HepG2 (cell line): ENCODE data around the gene MAGT1. TPM values are rescaled to one million over a fixed set of nuclear protein-coding genes. Genes with fewer than 3 reads are reported as not detected.

Source experiments
- ETV6 ChIP-seq: sonication (generic); formaldehyde crosslinking; conservative IDR thresholded peaks from 2 replicates; pipeline ENCODE4 v1.4.0; 2020; ENCODE audit warnings: missing genetic modification reagents
- HOXA3 ChIP-seq: sonication (generic); formaldehyde crosslinking; IDR thresholded peaks from 2 replicates; pipeline ENCODE4 v1.5.0; 2020; ENCODE audit warnings: missing genetic modification reagents
- IRF9 ChIP-seq: sonication (generic); formaldehyde crosslinking; IDR thresholded peaks from 2 replicates; pipeline ENCODE4 v1.8.0; 2022; ENCODE audit warnings: missing genetic modification reagents, mild to moderate bottlenecking, borderline replicate concordance
- KDM4B ChIP-seq: sonication (generic); formaldehyde crosslinking; IDR thresholded peaks from 2 replicates; pipeline ENCODE4 v1.4.0; 2020; ENCODE audit warnings: missing genetic modification reagents
- MXD3 ChIP-seq: IDR thresholded peaks from 2 replicates; pipeline ENCODE4 v1.6.1; 2016; ENCODE audit warnings: mild to moderate bottlenecking, missing biosample characterization, missing genetic modification reagents
- NFE2L1 ChIP-seq: sonication (generic); formaldehyde crosslinking; IDR thresholded peaks from 2 replicates; pipeline ENCODE4 v1.4.0; 2020; ENCODE audit warnings: missing genetic modification reagents, mild to moderate bottlenecking, borderline replicate concordance
- NR0B2 ChIP-seq: sonication (generic); formaldehyde crosslinking; IDR thresholded peaks from 2 replicates; pipeline ENCODE4 v1.4.0; 2020; ENCODE audit warnings: mild to moderate bottlenecking, missing genetic modification reagents
- NR2C2 ChIP-seq: sonication (generic); formaldehyde crosslinking; IDR thresholded peaks from 2 replicates; pipeline ENCODE4 v1.4.0; 2020; ENCODE audit warnings: missing genetic modification reagents, mild to moderate bottlenecking, moderate library complexity, borderline replicate concordance
- PPARG ChIP-seq: conservative IDR thresholded peaks from 2 replicates; pipeline ENCODE4 v1.6.1; 2016; ENCODE audit warnings: missing biosample characterization, missing genetic modification reagents
- SRY ChIP-seq: sonication (generic); formaldehyde crosslinking; IDR thresholded peaks from 2 replicates; pipeline ENCODE4 v1.8.0; 2022; ENCODE audit warnings: mild to moderate bottlenecking, missing genetic modification reagents
- TMF1 ChIP-seq: sonication (generic); formaldehyde crosslinking; IDR thresholded peaks from 2 replicates; pipeline ENCODE4 v1.8.1; 2022; ENCODE audit warnings: low read depth, missing genetic modification reagents
- ZNF251 ChIP-seq: sonication (generic); formaldehyde crosslinking; IDR thresholded peaks from 2 replicates; pipeline ENCODE4 v1.9.0; 2021; ENCODE audit warnings: mild to moderate bottlenecking, missing genetic modification reagents
- ZNF652 ChIP-seq: IDR thresholded peaks from 2 replicates; pipeline ENCODE4 v1.6.1; 2016; ENCODE audit warnings: low read depth, borderline replicate concordance
- ZNF687 ChIP-seq: sonication (generic); formaldehyde crosslinking; IDR thresholded peaks from 2 replicates; pipeline ENCODE4 v1.5.1; 2020; ENCODE audit warnings: mild to moderate bottlenecking, missing genetic modification reagents, moderate library complexity
- polyA plus RNA-seq, 8 experiments: library from polyadenylated mRNA; depleted of rRNA in 3 of 8; stranded (reverse) in 7 of 8; unstranded in 1 of 8; fragments of >200 nt; fragmentation: Illumina TruSeq in 4 of 8; extraction: Trizol in 4 of 8; gene quantifications; 2 replicates each; pipeline versions ENCODE4 v1.2.1 to v1.2.3, GENCODE V29; 2011 to 2016; ENCODE audit warnings: low read depth in 4 of 8, missing spikeins in 1 of 8, mixed read lengths in 1 of 8; ENCODE audit not compliant: insufficient read depth in 1 of 8
- total RNA-seq, 5 experiments: library from RNA; depleted of rRNA; stranded (reverse); fragments of >200 nt; fragmentation: Illumina TruSeq; extraction: Trizol; gene quantifications; 2 replicates each; pipeline ENCODE4 v1.2.3, GENCODE V29; 2016; ENCODE audit warnings: low read depth in 1 of 5
- TF ChIP-seq, protein P1 (sequence below): sonication (generic); formaldehyde crosslinking; IDR thresholded peaks from 2 replicates; pipeline ENCODE4 v1.4.0; 2020; ENCODE audit warnings: missing genetic modification reagents
- TF ChIP-seq, protein P2 (sequence below): sonication (generic); formaldehyde crosslinking; IDR thresholded peaks from 2 replicates; pipeline ENCODE4 v1.9.0; 2021; ENCODE audit warnings: missing genetic modification reagents, mild to moderate bottlenecking, borderline replicate concordance
- TF ChIP-seq, protein P3 (sequence below): IDR thresholded peaks from 2 replicates; pipeline ENCODE4 v1.6.1; 2016; ENCODE audit warnings: low read depth

MAGT1 gene
- total and polyA plus RNA-seq, 2 of the 13 experiments (the other 11 are each of a cell fraction or from before 2014, with no cell fraction given): 38.0 to 75.0 TPM

DNA sequence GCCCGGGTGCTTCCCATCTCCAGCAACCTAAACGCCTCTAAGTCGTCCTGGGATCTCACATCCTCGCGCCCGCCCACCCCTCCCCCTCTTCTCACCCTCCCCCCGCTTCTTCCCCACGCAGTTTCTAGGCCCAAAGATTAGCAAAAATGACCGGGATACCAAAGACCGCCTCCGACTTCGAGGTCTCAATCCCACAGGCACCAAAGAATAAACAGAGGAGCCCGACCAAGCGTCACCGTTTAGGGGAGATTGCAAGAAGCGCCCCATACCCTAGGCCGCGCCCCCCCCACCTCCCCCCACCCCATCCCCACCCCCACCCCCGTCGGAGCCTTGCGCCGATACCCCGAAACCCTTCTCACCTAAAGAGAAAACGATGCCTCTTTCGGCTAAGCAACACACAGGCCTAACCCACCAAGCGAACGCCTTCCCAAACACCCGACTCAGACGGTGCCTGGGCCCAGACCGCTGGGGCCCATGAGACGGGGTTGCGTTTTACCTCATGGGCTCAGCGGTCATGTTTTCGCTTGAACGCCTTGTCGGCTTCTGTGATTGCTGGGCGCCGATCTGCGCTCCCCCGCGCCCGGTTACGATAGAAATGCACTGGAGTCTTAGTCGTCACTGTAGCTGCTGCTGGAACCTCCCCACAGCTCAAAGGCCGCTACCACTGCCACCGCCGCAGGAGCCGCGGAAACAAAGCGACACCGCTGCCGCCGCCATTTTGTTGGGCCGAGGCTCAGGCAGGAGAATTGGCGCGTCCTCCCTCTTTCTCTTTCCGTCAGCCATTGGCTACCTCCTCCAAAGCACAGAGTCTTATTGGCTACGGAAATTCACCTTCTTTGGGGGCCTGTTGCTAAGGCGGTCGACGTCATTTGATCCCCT is 109.5 kb downstream of the MAGT1 start, which contains the start of gene ATRX (continued):
- TF ChIP-seq IRF9 (CRISPR knock-in tag): peak; percentile 60; the same call in 1 of the 2 replicates
- TF ChIP-seq NFE2L1 (CRISPR knock-in tag): no peak
- TF ChIP-seq SRY (CRISPR knock-in tag): peak; percentile 64; the same call in 1 of the 2 replicates
- TF ChIP-seq PPARG: no peak
- TF ChIP-seq, protein P1, sequence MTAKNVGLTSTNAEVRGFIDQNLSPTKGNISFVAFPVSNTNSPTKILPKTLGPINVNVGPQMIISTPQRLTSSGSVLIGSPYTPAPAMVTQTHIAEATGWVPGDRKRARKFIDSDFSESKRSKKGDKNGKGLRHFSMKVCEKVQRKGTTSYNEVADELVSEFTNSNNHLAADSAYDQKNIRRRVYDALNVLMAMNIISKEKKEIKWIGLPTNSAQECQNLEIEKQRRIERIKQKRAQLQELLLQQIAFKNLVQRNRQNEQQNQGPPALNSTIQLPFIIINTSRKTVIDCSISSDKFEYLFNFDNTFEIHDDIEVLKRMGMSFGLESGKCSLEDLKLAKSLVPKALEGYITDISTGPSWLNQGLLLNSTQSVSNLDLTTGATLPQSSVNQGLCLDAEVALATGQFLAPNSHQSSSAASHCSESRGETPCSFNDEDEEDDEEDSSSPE (CRISPR knock-in tag): peak; percentile 76
- TF ChIP-seq ZNF687 (CRISPR knock-in tag): peak; percentile 73
- no peak for TF ChIP-seq NR2C2 (CRISPR knock-in tag)
- no peak for TF ChIP-seq TMF1 (CRISPR knock-in tag)
- TF ChIP-seq MXD3: no peak; the same call in 1 of the 2 replicates
- TF ChIP-seq ETV6 (CRISPR knock-in tag): no peak
- TF ChIP-seq ZNF652 (CRISPR knock-in tag): no peak
- TF ChIP-seq NR0B2 (CRISPR knock-in tag): no peak
- TF ChIP-seq HOXA3 (CRISPR knock-in tag): peak; percentile 73; the same call in 1 of the 2 replicates
- TF ChIP-seq, protein P2, sequence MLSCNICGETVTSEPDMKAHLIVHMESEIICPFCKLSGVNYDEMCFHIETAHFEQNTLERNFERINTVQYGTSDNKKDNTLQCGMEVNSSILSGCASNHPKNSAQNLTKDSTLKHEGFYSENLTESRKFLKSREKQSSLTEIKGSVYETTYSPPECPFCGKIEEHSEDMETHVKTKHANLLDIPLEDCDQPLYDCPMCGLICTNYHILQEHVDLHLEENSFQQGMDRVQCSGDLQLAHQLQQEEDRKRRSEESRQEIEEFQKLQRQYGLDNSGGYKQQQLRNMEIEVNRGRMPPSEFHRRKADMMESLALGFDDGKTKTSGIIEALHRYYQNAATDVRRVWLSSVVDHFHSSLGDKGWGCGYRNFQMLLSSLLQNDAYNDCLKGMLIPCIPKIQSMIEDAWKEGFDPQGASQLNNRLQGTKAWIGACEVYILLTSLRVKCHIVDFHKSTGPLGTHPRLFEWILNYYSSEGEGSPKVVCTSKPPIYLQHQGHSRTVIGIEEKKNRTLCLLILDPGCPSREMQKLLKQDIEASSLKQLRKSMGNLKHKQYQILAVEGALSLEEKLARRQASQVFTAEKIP: no peak
- TF ChIP-seq KDM4B (CRISPR knock-in tag): no peak
- TF ChIP-seq ZNF251 (CRISPR knock-in tag): no peak
- TF ChIP-seq, protein P3, sequence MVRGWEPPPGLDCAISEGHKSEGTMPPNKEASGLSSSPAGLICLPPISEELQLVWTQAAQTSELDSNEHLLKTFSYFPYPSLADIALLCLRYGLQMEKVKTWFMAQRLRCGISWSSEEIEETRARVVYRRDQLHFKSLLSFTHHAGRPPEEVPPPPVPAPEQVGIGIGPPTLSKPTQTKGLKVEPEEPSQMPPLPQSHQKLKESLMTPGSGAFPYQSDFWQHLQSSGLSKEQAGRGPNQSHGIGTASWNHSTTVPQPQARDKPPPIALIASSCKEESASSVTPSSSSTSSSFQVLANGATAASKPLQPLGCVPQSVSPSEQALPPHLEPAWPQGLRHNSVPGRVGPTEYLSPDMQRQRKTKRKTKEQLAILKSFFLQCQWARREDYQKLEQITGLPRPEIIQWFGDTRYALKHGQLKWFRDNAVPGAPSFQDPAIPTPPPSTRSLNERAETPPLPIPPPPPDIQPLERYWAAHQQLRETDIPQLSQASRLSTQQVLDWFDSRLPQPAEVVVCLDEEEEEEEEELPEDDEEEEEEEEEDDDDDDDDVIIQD (CRISPR knock-in tag): no peak
